ENCODE results near the gene GAR1. TPM values are rescaled to one million over a fixed set of nuclear protein-coding genes. Genes with fewer than 3 reads are reported as not detected.
"Not testable (repeated sequence)": the region's sequence is repeated elsewhere in the genome, so short reads cannot be mapped to it uniquely, and the experiment has no call there.

GAR1 gene
- total RNA-seq, 1 donor from 2014 or later: 8.6 TPM

DNA sequence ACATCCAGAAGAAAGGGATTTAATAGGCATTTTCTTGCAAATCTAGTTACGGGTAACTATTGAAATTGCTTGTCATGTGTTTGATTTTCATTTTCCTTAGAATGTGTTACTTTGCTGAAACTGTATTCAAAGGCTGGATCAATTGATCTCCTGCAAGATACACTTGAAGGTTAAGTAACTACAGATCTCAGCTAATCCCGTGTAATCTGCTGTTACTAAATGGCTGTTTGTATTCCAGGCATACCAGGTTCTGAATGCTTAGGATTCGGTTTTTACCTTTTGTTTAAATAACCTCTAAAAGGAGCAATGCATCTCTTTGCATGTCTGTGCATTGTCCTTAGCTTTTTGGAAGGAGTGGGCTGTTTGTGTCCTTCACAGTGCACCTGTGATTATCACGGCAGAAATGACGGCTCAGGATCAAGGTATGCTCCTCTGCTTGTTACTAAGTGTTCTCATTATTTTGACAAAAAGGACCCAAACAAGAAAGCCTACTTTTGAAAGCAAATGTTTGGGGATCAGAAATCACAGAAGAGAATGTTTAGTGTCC is 32.4 kb downstream of the GAR1 start, which contains the start of gene LRIT3:
LRIT3 (plus strand) TSS at position 212 of the 547 bp plus-strand sequence; CDS start at position 307, 95 bp downstream.
- DNase-seq: no peak
- H3K4me1 ChIP-seq: no peaks in the 10 kb centered on the region
- TF ChIP-seq, protein P1, sequence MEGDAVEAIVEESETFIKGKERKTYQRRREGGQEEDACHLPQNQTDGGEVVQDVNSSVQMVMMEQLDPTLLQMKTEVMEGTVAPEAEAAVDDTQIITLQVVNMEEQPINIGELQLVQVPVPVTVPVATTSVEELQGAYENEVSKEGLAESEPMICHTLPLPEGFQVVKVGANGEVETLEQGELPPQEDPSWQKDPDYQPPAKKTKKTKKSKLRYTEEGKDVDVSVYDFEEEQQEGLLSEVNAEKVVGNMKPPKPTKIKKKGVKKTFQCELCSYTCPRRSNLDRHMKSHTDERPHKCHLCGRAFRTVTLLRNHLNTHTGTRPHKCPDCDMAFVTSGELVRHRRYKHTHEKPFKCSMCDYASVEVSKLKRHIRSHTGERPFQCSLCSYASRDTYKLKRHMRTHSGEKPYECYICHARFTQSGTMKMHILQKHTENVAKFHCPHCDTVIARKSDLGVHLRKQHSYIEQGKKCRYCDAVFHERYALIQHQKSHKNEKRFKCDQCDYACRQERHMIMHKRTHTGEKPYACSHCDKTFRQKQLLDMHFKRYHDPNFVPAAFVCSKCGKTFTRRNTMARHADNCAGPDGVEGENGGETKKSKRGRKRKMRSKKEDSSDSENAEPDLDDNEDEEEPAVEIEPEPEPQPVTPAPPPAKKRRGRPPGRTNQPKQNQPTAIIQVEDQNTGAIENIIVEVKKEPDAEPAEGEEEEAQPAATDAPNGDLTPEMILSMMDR (IDR thresholded peaks at IDR 0.05; ENCODE audit: borderline replicate concordance): no peak
- H3K36me3 ChIP-seq: no peaks in the 10 kb centered on the region
- H3K9me3 ChIP-seq (replicated peaks): no peaks in the 10 kb centered on the region
- intact Hi-C loops (cut with micrococcal nuclease): no loop called here
- H3K4me3 ChIP-seq: no peak within 1 kb of the TSS
- no peaks in the 10 kb centered on the region for H3K27me3 ChIP-seq (ENCODE audit: low read depth)
- no peak within 1 kb of the TSS for H3K27ac ChIP-seq (replicated peaks)

DNA sequence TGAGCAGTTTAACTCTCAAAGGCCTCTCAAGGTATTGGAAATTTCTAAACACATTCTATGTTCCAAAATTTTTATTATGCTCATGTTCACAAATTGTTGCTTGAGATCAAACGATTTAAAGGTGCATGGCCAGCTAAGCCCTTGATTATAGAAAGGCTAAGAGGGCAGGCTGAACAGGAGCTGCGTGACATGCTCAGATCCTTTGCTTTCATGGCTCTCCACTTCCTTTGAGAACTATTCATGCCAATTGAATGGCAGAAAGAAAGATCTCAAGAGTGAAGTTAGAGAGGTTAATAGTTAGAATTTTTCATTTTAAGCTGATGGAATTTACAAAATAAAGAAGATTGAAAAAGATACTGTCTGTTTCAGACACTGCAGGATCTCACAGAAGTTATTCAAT is 32.9 kb downstream of the GAR1 start:
- DNase-seq: no peak
- intact Hi-C loops (cut with micrococcal nuclease): no loop called here
- no peaks in the 10 kb centered on the region for H3K9me3 ChIP-seq (replicated peaks)
- no peaks in the 10 kb centered on the region for H3K36me3 ChIP-seq
- H3K4me3 ChIP-seq: no peak overlapping the region
- TF ChIP-seq, protein P1 (IDR thresholded peaks at IDR 0.05; ENCODE audit: borderline replicate concordance): no peak
- no peak overlapping the region for H3K27ac ChIP-seq (replicated peaks)
- H3K4me1 ChIP-seq: no peaks in the 10 kb centered on the region
- no peaks in the 10 kb centered on the region for H3K27me3 ChIP-seq (ENCODE audit: low read depth)

DNA sequence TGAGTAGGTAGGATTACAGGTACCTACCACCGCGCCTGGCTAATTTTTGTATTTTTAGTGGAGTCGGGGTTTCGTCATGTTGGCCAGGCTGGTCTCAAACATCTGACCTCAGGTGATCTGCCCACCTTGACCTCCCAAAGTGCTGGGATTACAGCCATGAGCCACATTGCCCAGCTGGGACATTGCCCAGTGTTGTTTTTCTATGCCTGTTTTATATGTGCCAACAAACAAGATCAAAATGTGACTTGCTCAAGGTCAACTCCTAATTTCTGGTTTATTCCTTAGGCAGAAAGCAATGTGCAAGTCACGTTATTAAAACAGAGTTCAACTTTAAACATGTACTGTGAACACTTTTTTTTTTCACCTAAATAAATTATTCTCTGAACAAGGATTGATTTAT is 35.0 kb downstream of the GAR1 start:
- H3K27ac ChIP-seq (replicated peaks): no peak overlapping the region
- no peaks in the 10 kb centered on the region for H3K27me3 ChIP-seq (ENCODE audit: low read depth)
- H3K4me1 ChIP-seq: no peaks in the 10 kb centered on the region
- H3K4me3 ChIP-seq: no peak overlapping the region
- no peaks in the 10 kb centered on the region for H3K36me3 ChIP-seq
- TF ChIP-seq, protein P1 (IDR thresholded peaks at IDR 0.05; ENCODE audit: borderline replicate concordance): no peak
- no peaks in the 10 kb centered on the region for H3K9me3 ChIP-seq (replicated peaks)
- intact Hi-C loops (cut with micrococcal nuclease): no loop called here
- DNase-seq: no peak

DNA sequence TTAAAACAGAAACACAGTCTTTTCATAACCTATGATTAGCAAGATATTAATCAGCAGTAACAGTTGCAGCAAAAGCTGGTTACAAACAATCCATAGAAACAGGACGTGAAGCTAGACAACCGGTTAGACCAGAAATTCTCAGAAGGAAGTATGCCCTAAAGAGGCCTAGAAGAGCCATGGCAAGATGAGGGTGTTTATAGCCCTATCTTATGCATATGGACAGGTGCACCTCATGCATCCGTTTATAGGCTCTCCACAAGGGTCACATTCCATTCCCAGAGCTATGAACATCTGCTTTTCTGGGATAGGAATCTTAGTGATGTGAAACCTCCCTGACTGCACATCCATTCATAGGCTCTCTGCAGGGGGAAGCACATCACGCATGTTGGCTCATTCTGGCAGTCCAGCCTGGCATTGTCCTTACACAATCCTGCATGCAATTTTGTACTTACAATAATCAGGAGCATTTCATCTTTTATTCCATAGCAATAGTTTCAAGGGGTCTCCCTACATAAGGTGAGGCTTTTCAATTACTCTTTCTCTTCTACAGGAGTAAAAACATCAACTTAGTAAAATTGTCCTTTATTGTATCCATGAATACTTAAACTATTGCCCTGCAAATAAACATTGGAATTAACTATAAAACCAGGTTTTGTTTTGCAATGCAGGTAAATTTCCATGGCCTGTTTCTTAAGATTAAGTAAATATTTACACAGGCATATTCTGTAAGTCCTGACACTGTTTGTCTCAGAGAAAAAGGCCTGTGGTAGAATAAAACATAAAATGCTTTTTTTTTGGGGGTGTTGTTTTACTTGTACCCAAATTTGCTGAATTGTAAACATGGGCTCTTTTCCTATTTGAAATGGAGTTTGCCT is 44.1 kb downstream of the GAR1 start:
- H3K4me1 ChIP-seq; H3K27ac ChIP-seq (replicated peaks); intact Hi-C loops (cut with micrococcal nuclease): not testable (repeated sequence)

DNA sequence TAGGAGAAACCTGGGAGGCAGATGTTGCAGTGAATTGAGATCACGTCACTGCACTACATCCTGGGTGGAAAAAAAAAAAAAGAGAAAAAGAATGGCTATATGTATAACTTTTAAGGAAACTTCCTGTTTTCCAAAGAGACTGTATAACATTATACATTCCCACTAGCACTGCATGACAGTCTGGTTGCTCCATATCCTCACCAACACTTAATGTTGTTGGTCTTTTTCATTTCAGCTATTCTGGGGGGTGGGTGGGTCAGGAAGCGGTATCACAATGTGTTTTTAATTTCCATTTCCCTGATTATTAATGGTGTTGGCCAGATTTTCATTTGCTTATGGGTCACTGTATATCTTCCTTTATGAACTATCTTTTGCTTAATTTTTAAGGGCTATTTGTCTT is 45.7 kb downstream of the GAR1 start:
- TF ChIP-seq, protein P1 (IDR thresholded peaks at IDR 0.05; ENCODE audit: borderline replicate concordance): no peak
- intact Hi-C loops (cut with micrococcal nuclease): no loop called here
- H3K27ac ChIP-seq (replicated peaks): no peak overlapping the region
- H3K4me3 ChIP-seq: no peak overlapping the region
- H3K27me3 ChIP-seq (ENCODE audit: low read depth): no peaks in the 10 kb centered on the region
- peaks cover 35% of the 10 kb centered on the region for H3K9me3 ChIP-seq (replicated peaks)
- H3K4me1 ChIP-seq: no peaks in the 10 kb centered on the region
- no peak for DNase-seq
- H3K36me3 ChIP-seq: no peaks in the 10 kb centered on the region

More for the DNA sequence above, 44.1 kb downstream of the GAR1 start:
- not testable (repeated sequence) for H3K27me3 ChIP-seq (ENCODE audit: low read depth); H3K36me3 ChIP-seq; DNase-seq; H3K4me3 ChIP-seq
- peaks cover 35% of the 10 kb centered on the region for H3K9me3 ChIP-seq (replicated peaks)

Measured in left ventricle myocardium inferior (tissue), 1 donor.